Skeletal muscle cell (primary cell): ENCODE results near the gene BTBD18.

Source experiments
- DNase-seq: peaks from one replicate; pipeline ENCODE4 v3.0.0-alpha.2; 2010; ENCODE audit warnings: low read depth
- H3K4me3 ChIP-seq: 2 replicates; pipeline ENCODE4 v1.5.1; 2011; ENCODE audit warnings: low read depth, mild to moderate bottlenecking, control low read depth, low read length, moderate library complexity

Gene BTBD18, protein sequence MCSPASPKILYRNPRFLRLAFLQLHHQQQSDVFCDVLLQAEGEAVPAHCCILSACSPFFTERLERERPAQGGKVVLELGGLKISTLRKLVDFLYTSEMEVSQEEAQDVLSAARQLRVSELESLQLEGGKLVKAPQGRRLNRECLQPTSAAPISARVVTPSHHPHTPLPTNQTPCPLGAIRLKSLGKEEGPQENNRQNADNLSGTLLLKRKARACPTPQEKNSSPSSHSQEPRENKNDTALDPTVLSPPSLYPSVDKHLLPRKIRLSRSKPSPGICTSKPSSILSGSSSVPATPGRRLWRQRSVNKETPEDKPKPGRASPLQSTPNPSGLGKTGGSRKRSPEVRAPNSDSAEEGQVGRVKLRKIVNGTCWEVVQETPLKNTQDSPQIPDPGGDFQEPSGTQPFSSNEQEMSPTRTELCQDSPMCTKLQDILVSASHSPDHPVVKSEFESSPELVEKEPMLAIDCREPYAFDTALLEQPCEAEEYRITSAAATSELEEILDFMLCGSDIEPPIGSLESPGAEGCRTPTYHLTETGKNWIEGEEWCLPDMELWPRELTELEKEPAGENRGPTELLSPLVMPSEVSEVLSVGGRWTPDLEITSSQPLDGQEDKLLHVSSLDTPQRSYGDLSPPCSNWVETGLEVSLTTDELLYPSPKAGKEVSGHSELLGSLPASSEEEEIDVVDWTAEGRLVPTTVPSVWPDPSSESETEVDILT

DNA sequence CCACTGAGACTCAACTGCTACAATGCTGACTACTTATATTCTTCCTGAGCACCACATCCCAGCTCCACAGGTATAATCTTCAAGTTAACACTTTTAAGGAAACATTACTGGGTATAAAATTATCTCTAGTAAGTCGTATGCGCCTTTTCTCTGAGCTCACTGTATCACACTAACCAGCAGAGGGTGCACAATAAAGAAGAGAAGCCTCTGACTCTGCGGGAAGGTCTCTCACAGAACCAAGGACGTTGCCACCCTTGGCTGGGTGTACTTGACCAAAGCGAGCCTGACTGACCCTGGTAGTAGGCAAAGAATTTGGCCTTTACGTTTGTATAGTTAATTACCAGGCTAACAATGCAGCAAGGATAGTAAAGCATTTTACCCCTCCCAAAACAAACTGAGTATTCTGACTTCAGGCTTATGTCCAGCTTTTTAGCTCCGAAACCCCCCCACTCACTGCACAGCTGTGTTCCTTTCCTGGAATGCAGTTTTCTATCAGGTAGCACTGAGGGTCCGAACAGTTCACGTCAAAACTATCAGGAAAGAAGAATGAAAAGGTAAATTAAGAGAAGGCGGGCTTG is at the start of gene BTBD18:
Gene BTBD18, minus strand, starts transcription at position 144 of the 578 bp plus-strand sequence. CDS start 631 bp downstream, outside the sequence.
- DNase-seq, result no peak
- no peak within 1 kb of the TSS for H3K4me3 ChIP-seq

DNA sequence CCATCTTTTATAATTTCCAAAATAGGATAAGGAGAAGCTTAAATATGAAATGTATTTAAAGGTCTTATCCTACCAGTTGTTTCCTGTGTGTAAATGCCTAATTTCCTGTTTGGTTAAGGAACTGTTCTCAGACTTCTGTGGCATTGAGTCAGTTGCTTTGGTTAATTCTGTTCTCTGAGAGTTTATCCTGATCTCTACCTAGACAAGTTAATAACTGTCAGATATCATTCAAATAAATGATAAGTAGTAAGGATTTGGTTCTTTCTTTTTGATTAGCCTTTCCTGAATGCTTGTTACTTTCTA is 49.5 kb upstream of the BTBD18 start:
- DNase-seq, result no peak
- no peak overlapping the region for H3K4me3 ChIP-seq

DNA sequence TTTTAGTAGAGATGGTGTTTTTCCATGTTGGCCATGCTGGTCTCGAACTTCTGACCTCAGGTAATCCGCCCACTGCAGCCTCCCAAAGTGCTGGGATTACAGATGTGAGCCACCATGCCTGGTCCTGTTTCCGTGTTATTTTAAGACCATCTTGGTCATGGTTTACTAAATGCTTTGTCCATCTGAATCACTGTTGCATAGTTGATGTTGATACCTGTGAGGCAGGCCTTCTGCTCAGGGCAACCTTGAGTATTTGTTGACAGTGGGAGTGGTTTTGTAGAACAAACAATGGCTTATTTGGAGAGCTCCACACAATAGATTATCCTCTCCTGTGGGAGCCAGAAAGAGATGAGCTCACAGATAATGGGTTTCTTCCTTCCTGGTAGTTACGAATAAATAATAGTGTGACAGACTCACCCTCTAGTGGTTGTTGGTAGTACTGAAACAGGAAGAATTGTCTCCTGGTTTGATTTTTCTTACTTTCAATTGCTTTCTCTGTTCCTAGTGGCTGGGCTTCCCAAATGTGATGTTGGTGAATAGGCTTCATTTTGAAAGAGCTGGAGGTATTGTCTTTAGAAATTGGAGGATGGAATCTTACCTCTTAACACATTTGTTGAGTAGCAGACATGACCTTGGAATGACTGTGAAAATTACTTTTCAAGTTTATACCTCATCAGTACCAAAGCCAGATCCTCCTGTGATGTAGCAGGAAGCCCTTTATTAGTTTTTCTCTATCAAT is 49.0 kb upstream of the BTBD18 start:
- peak; percentile 25 for DNase-seq
- H3K4me3 ChIP-seq, result no peak overlapping the region

DNA sequence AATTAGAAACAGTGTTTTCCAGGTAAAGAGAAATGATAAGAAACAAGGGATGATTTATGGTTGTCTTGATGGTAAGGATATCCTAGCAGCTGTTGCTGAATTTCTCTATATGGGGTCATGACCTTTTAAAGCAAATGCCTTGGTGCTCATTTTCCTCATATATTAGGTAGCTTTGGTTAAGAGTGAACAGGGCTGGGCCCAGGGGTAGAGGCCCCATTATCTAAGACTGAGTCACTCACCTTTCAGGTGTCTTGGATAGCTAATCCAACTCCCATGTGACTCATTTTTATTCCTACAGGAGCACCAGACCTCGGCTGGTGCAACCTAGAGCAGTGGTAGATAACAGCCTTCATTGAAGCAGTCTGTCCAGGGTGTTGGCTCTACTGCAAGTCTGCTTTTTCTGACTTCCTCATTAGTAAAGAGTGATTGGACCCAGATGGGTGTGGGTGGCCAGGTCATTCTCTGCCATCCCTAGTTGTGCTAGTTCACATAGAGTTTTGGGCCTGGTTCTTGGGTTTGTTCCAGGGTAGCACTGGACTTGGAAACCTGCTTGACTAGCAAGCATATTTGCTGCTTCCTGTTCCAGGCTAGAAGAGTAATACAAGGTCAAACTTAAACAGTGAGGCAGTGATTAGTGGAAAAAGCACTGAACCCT is 47.4 kb upstream of the BTBD18 start:
- no peak for DNase-seq
- H3K4me3 ChIP-seq, result no peak overlapping the region

DNA sequence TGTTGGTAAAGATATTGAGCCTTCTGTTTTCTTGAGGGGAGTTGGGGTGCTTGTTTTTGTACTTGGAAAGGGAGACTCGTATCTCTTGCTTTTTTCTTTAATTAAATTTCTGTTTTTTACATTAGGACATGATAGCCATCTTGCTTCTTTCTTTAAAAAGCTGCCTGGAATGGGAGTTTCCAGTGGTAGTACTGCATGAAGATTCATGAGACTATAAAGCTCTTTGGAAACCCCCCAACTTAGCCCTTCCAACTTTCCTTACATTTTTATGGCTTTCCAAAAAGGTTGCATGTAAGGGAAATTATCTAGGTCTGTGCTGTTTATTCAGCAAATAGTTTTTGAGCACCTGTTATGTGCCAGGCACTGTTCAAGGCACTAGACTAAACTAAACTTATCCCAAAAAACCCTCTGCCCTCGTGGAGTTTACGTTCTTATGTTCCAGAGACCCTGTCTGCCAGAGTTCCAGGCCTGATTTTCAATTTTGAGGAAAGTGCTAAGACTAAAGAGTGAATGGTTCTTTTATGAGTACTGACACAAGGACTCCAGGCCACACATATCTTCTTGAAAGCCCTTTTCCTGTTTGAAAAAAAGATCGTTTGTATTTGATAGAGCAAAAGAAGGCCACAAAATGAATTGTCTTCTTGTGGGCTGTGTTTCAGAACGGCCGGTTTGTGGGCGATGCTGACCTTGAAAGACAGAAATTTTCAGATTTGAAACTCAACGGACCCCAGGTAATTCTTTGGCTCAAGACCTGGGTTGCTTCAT is 41.9 kb upstream of the BTBD18 start:
- DNase-seq, result no peak

DNA sequence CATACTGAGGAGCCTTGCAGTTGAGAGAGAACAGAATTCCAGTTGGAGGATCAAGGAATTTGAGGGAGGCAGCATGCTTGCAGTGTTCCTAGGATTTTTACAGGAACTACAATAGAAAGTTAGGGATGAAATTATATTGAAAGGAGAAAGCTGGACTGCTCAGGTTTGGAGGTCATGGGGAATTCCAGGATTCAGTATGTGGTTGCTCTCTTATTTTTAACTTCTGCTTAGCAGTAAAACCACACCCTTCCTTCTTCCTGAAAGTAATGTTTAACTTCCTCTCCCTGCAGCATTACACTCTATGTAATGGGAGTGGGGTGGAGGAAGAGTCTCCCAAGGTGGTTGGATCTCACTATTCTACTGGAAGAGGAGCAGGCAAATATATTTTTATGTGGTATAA is 41.3 kb upstream of the BTBD18 start:
- DNase-seq, result no peak
- H3K4me3 ChIP-seq, result no peak overlapping the region

More for the DNA sequence above, 41.9 kb upstream of the BTBD18 start:
- H3K4me3 ChIP-seq, result no peak overlapping the region

DNA sequence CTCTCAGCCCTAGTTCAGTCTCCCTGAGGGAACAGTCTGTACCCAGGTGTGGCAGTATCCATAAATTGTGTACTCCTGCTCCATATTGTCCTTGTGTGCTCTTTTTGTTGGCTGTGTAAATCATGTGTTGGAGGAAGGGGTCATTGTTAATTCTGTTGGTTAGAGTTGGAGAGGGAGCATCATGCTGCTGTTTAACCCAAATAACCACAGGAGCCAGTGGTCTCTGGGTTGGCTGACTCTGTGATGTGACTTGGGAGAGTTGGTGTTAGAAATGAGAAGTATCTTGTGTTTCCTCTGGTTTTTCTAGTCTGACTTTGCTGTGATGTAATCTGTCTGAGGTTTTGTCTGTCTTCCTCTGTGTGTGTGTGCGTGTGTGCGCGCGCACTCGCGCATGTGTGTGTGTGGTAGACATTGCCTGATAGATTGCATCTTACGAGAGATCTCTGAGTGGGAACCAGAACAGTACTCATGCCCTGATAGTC is 40.5 kb upstream of the BTBD18 start:
- DNase-seq, result no peak

DNA sequence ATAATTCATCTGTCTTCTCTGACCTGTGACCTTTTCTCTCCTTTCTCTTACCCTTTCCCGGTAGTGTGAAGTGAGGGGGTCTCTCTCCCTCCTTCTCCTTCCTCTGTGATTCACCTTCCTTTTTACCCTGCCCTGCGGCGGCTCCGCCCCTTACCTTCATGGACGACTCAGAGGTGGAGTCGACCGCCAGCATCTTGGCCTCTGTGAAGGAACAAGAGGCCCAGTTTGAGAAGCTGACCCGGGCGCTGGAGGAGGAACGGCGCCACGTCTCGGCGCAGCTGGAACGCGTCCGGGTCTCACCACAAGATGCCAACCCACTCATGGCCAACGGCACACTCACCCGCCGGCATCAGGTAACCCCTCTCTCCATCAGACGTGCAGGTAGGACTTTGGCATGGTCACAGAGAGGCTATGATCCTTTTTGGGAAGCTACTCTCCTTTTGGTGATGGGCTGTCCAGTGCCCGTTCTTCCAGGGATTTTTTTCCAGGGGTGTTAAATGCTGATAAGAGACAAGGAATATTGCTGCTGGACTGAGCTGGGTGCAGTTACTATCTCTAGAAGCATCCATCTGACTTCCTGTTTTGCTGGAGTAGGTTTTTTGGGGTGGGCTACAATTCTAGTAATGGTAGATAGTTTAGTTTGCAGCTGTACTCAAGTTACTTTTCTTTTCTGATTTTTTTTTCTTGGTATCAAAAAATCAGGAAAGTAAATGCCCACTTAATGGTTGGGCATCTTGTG is 39.9 kb upstream of the BTBD18 start:
- no peak overlapping the region for H3K4me3 ChIP-seq
- no peak for DNase-seq

More for the DNA sequence above, 40.5 kb upstream of the BTBD18 start:
- no peak overlapping the region for H3K4me3 ChIP-seq

DNA sequence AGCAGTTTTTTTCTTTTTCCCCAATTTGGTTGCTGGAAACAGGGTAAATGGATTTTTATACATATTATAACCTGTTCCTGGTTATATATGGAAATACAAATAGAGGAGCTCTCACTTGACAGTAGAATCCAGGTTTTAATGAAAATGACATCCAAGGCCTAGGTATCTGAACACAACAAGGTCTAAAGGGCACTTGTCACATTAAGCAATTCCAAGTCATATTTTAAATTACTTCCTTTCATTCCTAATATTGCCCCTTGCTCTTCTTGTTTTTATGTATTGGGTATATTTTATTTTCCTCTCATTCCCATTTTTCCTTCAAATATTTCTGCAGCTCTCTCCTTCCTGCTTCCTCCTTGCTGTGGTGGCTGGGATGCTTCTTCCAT is 37.1 kb upstream of the BTBD18 start:
- H3K4me3 ChIP-seq, result no peak overlapping the region
- no peak for DNase-seq

DNA sequence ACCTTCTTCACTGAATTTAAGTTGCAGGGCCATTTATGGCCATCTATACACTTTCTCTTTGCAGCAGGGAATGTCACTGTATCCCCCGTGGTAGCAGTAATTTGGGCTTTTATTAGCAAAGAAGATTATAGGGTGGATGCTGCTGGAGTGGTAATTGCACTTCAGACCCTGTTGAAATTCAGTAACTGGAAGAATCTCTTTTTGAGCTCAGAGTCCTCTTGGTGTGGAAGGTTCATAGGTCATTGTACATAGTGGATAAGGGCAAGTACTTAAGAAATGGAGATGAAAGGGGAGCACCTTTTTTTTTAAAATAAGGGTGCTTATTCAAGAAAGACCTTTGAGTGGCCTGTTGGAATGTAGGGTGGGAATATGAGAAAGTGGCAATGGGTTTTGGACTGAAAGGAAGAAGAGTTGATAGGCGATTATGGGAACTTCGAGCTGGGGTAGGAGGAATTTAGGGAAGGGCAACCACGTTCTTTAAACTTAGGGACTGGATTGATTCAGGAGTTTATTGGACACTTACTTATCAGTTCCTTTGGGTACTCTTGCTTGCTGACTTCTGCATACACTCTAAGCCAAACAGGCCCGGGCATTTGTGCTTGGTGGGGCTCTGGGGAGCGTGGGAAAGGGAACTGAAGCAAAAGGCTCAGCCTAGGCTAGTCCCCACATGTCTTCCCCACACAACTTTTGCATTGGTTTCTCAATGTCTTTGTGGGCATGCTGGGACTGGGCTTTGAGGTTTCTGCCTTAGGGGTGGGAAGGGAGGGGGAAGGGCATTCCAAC is 36.5 kb upstream of the BTBD18 start:
- no peak overlapping the region for H3K4me3 ChIP-seq
- DNase-seq, result no peak

DNA sequence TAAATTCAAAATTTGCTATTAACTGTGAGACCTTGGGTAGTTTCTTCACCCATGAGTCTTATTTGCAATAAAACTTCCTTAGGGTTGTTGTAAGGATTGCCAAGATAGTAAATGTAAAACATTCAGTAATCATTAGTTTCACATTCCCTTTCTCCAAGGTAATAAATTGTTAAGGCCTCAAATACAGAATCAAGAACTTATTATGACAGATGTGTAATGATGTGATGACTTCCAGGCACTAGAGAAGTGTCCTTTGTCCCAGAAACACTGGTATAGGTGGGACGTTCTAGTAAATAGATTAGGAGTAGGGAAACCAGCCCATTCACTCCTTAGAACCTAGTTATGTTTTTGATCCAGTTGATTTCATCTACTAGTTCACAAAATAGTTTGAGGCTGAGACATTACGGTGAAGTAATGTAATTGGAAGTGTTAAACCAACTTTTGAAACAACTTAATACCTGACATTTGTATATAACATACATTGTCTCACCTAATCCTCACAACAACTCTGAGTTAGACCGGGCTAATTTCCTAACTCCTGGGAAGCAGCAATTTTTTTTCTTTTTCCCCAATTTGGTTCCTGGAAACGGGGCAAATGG is 35.5 kb upstream of the BTBD18 start:
- no peak for DNase-seq
- H3K4me3 ChIP-seq, result no peak overlapping the region

DNA sequence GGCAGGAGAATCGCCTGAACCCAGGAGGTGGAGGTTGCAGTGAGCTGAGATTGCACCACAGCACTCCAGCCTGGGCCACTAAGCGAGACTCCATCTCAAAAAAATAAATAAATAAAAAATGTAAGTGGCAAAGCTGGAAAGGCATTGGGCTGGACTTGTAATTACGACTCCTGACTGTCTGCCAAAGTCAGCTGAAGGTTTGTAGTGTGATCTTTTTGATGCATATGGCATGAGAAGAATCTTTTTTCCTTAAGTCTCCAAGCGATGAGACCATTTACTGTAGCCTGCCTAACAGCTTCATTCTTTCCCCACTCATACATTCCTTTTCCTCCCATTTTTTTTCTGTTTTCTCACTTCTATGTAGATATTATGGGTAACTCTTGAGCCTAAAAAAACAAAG is 34.8 kb upstream of the BTBD18 start:
- no peak for DNase-seq
- H3K4me3 ChIP-seq, result no peak overlapping the region

DNA sequence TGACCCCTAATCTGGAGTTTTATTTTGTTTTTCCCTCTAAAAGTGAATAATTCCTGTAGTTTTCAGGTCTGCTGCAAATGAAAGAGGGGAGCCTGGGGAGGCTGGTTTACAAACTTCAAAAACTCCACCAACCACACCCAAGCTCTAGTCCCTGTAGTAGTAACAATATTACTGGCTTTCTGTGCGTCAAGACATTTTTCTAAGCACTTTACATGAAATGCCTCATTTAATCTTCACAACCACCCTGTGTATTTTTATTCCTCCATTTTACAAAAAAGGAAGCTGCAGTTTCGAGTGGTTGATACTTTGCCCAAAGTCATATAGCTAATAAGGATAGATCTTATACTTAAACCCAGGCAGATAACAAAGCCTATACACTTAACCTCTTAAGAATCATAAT is 33.5 kb upstream of the BTBD18 start:
- H3K4me3 ChIP-seq, result no peak overlapping the region
- DNase-seq, result no peak

DNA sequence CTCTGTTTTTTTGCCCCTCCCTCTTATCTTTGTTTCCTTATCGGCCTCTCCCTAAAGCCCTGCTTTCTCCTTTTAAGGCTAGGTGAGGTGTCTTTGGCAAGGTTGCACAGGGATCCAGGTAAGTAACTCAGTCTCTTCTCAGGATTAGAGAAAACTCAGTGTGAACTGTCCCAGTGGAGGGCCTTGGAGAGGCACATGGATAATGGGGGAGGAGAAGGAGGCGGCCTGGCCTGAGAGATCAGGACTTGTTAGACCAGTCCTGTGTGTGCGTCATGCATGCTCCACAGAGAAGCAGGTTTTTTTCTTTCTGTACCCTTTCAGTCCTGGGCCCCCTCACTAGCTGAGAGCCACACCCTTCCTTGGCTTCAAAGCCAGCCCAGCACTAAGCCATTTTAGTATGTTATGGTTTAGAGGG is 29.9 kb upstream of the BTBD18 start:
- DNase-seq, result no peak

DNA sequence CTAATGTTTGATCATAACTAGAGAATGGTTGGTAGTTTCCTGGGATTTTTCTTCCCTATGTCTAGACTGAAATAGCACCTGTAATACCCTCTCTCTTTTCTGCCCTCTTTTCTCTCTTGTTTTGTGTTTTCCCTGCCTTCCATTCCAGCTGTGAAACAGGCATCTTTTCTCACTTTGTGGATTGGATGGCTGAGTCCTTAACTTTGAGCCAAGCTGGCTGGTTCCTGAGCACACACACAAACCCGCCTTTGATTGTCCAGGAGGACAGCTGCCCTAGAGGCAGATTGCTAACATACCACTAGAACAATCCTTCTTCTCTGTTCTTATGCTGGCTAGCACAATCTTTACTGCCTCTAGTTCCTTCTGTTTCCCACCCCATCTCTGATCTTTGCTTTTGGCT is 27.7 kb upstream of the BTBD18 start:
- no peak overlapping the region for H3K4me3 ChIP-seq
- DNase-seq, result peak; percentile 41

More for the DNA sequence above, 29.9 kb upstream of the BTBD18 start:
- no peak overlapping the region for H3K4me3 ChIP-seq

DNA sequence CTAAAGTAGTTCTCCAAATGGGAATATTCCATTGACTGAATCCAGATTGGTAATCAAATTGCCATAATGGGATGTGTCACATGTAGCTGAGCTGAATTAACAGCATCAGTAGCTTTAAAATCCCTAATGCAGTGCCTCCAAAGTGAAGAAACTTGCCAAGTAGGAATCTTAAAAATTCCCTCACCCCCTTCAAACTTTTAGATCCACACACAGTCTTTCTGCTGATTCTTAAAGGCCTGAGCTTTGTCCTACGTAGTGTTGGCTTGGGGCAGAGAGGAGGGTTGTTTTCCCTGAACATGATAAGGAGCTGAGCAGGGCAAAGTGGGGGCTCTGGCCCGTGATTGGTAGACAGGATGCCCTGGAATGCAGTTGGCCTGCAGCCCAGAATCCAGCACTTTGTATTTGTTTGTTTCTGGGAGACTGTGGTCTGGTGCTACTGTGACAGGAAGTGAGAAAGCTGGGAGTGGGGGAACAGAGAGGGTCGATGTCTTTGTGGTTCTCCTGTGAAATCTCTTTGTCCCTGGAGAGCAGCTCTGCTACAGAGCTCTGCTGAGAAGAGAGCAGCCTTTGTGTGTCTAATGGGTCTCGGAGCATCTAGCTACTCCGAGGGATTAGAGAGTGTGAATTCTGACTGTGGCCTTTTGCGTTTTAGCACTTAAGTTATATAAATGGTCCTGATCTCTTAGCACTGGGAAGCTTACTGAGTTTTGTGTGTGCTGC is 26.9 kb upstream of the BTBD18 start:
- H3K4me3 ChIP-seq, result peak overlapping the region; percentile 18
- peak; percentile 96 for DNase-seq
